H9 (cell line): Measurements from ENCODE around the gene STK11. TPM values are rescaled to one million over a fixed set of nuclear protein-coding genes. Genes with fewer than 3 reads are reported as not detected.

ENCODE experiments used
- DNase-seq: peaks from one replicate; pipeline ENCODE4 v3.0.0-alpha.2; 2017
- H2AFZ ChIP-seq: one replicate; pipeline ENCODE4 v1.6.1; 2013; ENCODE audit warnings: mild to moderate bottlenecking, low read length, control low read depth, moderate library complexity
- H2AK5ac ChIP-seq: 2 replicates; pipeline ENCODE4 v1.6.1; 2013; ENCODE audit warnings: low read length, control low read depth, mixed read lengths; ENCODE audit not compliant: insufficient read length
- H2BK120ac ChIP-seq: one replicate; pipeline ENCODE4 v1.6.1; 2013; ENCODE audit warnings: low read depth, mild to moderate bottlenecking, low read length, control low read depth, inconsistent platforms; ENCODE audit not compliant: poor library complexity, severe bottlenecking
- H2BK12ac ChIP-seq: 2 replicates; pipeline ENCODE4 v1.6.1; 2013; ENCODE audit warnings: low read length, control low read depth, mixed read lengths, low read depth; ENCODE audit not compliant: insufficient read length
- H2BK15ac ChIP-seq: 2 replicates; pipeline ENCODE4 v1.6.1; 2013; ENCODE audit warnings: low read depth, low read length, control low read depth
- H2BK20ac ChIP-seq: one replicate; pipeline ENCODE4 v1.6.1; 2013; ENCODE audit warnings: low read depth, mild to moderate bottlenecking, low read length, control low read depth, inconsistent platforms; ENCODE audit not compliant: poor library complexity, severe bottlenecking
- H2BK5ac ChIP-seq: 2 replicates; pipeline ENCODE4 v1.6.1; 2013; ENCODE audit warnings: low read length, control low read depth, mixed read lengths; ENCODE audit not compliant: insufficient read length
- H3K14ac ChIP-seq: 2 replicates; pipeline ENCODE4 v1.6.1; 2013; ENCODE audit warnings: low read length, control low read depth; ENCODE audit not compliant: insufficient read depth
- H3K18ac ChIP-seq: 2 replicates; pipeline ENCODE4 v1.6.1; 2013; ENCODE audit warnings: low read depth, mild to moderate bottlenecking, mixed read lengths, low read length, control low read depth; ENCODE audit not compliant: insufficient read length
- H3K23ac ChIP-seq: 2 replicates; pipeline ENCODE4 v1.6.1; 2013; ENCODE audit warnings: low read length, control low read depth, mixed read lengths, low read depth; ENCODE audit not compliant: insufficient read length
- H3K23me2 ChIP-seq: 2 replicates; pipeline ENCODE4 v1.6.1; 2013; ENCODE audit warnings: low read depth, mild to moderate bottlenecking, mixed read lengths, low read length, control low read depth; ENCODE audit not compliant: insufficient read length, poor library complexity, severe bottlenecking
- H3K27ac ChIP-seq: 2 replicates; pipeline ENCODE4 v1.5.1; 2013; ENCODE audit warnings: low read length, control low read depth, mixed read lengths, low read depth; ENCODE audit not compliant: insufficient read length
- H3K27me3 ChIP-seq: 2 replicates; pipeline ENCODE4 v1.6.1; 2013; ENCODE audit warnings: low read length, control low read depth, inconsistent platforms; ENCODE audit not compliant: insufficient read depth
- H3K4ac ChIP-seq: 2 replicates; pipeline ENCODE4 v1.6.1; 2013; ENCODE audit warnings: low read depth, mild to moderate bottlenecking, control low read depth, inconsistent platforms, low read length, moderate library complexity
- H3K4me1 ChIP-seq: 2 replicates; pipeline ENCODE4 v1.6.1; 2013; ENCODE audit warnings: low read length, control low read depth, inconsistent platforms; ENCODE audit not compliant: insufficient read depth
- H3K4me2 ChIP-seq: 2 replicates; pipeline ENCODE4 v1.6.1; 2013; ENCODE audit warnings: low read length, control low read depth, mixed read lengths; ENCODE audit not compliant: insufficient read length, insufficient read depth
- H3K56ac ChIP-seq: 2 replicates; pipeline ENCODE4 v1.6.1; 2013; ENCODE audit warnings: low read depth, mild to moderate bottlenecking, mixed read lengths, low read length, control low read depth; ENCODE audit not compliant: insufficient read length
- H3K79me1 ChIP-seq: 2 replicates; pipeline ENCODE4 v1.6.1; 2013; ENCODE audit warnings: low read depth, mild to moderate bottlenecking, moderate library complexity, low read length, control low read depth, inconsistent platforms; ENCODE audit not compliant: insufficient read depth, poor library complexity, severe bottlenecking
- H3K79me2 ChIP-seq: 2 replicates; pipeline ENCODE4 v1.6.1; 2013; ENCODE audit warnings: low read length, control low read depth, inconsistent platforms; ENCODE audit not compliant: insufficient read depth
- H3K9ac ChIP-seq: 2 replicates; pipeline ENCODE4 v1.6.1; 2013; ENCODE audit warnings: low read length, control low read depth, mixed read lengths; ENCODE audit not compliant: insufficient read length; ENCODE audit errors: extremely low read depth
- H3K9me3 ChIP-seq: one replicate; pipeline ENCODE4 v1.6.1; 2013; ENCODE audit warnings: low read depth, low read length, inconsistent platforms; ENCODE audit not compliant: control insufficient read depth
- H3T11ph ChIP-seq: one replicate; pipeline ENCODE4 v1.6.1; 2013; ENCODE audit warnings: mild to moderate bottlenecking, low read length, control low read depth, inconsistent platforms
- H4K20me1 ChIP-seq: one replicate; pipeline ENCODE4 v1.6.1; 2013; ENCODE audit not compliant: control insufficient read depth, insufficient read length, insufficient read depth
- H4K5ac ChIP-seq: 2 replicates; pipeline ENCODE4 v1.6.1; 2013; ENCODE audit warnings: low read depth, mild to moderate bottlenecking, mixed read lengths, low read length, control low read depth; ENCODE audit not compliant: insufficient read length
- H4K8ac ChIP-seq: replicated peaks from 2 replicates; pipeline ENCODE4 v1.6.1; 2013; ENCODE audit warnings: low read length, control low read depth, mixed read lengths, low read depth; ENCODE audit not compliant: insufficient read length
- H4K91ac ChIP-seq: 2 replicates; pipeline ENCODE4 v1.6.1; 2013; ENCODE audit warnings: low read depth, mild to moderate bottlenecking, moderate library complexity, mixed read lengths, low read length, control low read depth; ENCODE audit not compliant: insufficient read length
- H3K27ac Mint-ChIP-seq, 3 experiments: 2 replicates in 2 of 3; 3 replicates in 1 of 3; pipeline ENCODE4 v1.8.0; 2020 to 2021; ENCODE audit warnings: mixed read lengths in 3 of 3, mild to moderate bottlenecking in 1 of 3, moderate library complexity in 1 of 3
- H3K27me3 Mint-ChIP-seq: 2 replicates; pipeline ENCODE4 v1.8.0; 2021; ENCODE audit warnings: low read depth, mild to moderate bottlenecking, moderate library complexity, mixed read lengths
- H3K36me3 Mint-ChIP-seq, 3 experiments: 2 replicates in 2 of 3; 3 replicates in 1 of 3; pipeline ENCODE4 v1.8.0; 2020 to 2021; ENCODE audit warnings: low read depth in 3 of 3, mixed read lengths in 3 of 3; ENCODE audit not compliant: insufficient read depth in 1 of 3
- H3K4me1 Mint-ChIP-seq, 2 experiments: 2 replicates each; pipeline ENCODE4 v1.8.0; 2020; ENCODE audit warnings: mixed read lengths in 2 of 2
- H3K4me3 Mint-ChIP-seq, 2 experiments: 2 replicates in 1 of 2; 3 replicates in 1 of 2; pipeline ENCODE4 v1.8.0; 2020 to 2021; ENCODE audit warnings: mild to moderate bottlenecking in 2 of 2, mixed read lengths in 2 of 2, moderate library complexity in 1 of 2
- H3K9me3 Mint-ChIP-seq, 2 experiments: 2 replicates in 1 of 2; 3 replicates in 1 of 2; pipeline ENCODE4 v1.8.0; 2020; ENCODE audit warnings: mild to moderate bottlenecking in 2 of 2, mixed read lengths in 2 of 2, moderate library complexity in 1 of 2
- WGBS: extraction: QIAGEN DNeasy Blood & Tissue Kit; methylation state at CpG from one replicate; pipeline ENCODE4 v1.1.7; 2013; ENCODE audit warnings: missing lambda C conversion rate, low lambda C conversion rate, mixed read lengths; ENCODE audit not compliant: insufficient read length; ENCODE audit errors: extremely low coverage; 5-methylcytosine and 5-hydroxymethylcytosine counted together
- total RNA-seq: library from RNA; stranded (reverse); gene quantifications from 2 replicates; pipeline ENCODE4 v1.2.1, GENCODE V29; 2021
- TF ChIP-seq, protein P1 (sequence below): fragments of 200-600 bp; sonication (generic); conservative IDR thresholded peaks from 3 replicates; pipeline ENCODE4 v1.8.0; 2021; ENCODE audit warnings: antibody characterized with exemption, mild to moderate bottlenecking

The STK11 gene
- total RNA-seq, 1 experiment from 2014 or later = 74.3 TPM

- no peaks in the 10 kb centered on the region for H4K20me1 ChIP-seq
- H3K9me3 Mint-ChIP-seq = no peaks in the 10 kb centered on the region
- H3K9me3 ChIP-seq = no peaks in the 10 kb centered on the region
- no peaks in the 10 kb centered on the region for H3K79me1 ChIP-seq
- DNase-seq = no peak
- no peak overlapping the region for H2BK15ac ChIP-seq
- H3K27me3 ChIP-seq = no peaks in the 10 kb centered on the region
- H3K4me1 ChIP-seq = no peaks in the 10 kb centered on the region
- no peak overlapping the region for H3K27ac Mint-ChIP-seq
- H3K27me3 Mint-ChIP-seq = no peaks in the 10 kb centered on the region
- H3K27ac ChIP-seq = no peak overlapping the region
- H2BK120ac ChIP-seq = no peak overlapping the region
- no peak overlapping the region for H2AK5ac ChIP-seq
- no CpG with 5 or more reads among the region's 61 CpGs for WGBS
- no peak overlapping the region for H2AFZ ChIP-seq
- H3K56ac ChIP-seq = no peak overlapping the region
- no peak overlapping the region for H3K18ac ChIP-seq
- no peak overlapping the region for H3K23ac ChIP-seq
- no peak overlapping the region for H3K4ac ChIP-seq
- TF ChIP-seq, protein P1, sequence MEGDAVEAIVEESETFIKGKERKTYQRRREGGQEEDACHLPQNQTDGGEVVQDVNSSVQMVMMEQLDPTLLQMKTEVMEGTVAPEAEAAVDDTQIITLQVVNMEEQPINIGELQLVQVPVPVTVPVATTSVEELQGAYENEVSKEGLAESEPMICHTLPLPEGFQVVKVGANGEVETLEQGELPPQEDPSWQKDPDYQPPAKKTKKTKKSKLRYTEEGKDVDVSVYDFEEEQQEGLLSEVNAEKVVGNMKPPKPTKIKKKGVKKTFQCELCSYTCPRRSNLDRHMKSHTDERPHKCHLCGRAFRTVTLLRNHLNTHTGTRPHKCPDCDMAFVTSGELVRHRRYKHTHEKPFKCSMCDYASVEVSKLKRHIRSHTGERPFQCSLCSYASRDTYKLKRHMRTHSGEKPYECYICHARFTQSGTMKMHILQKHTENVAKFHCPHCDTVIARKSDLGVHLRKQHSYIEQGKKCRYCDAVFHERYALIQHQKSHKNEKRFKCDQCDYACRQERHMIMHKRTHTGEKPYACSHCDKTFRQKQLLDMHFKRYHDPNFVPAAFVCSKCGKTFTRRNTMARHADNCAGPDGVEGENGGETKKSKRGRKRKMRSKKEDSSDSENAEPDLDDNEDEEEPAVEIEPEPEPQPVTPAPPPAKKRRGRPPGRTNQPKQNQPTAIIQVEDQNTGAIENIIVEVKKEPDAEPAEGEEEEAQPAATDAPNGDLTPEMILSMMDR = no peak
- no peak overlapping the region for H3K14ac ChIP-seq
- H4K91ac ChIP-seq = no peak overlapping the region
- no peak overlapping the region for H4K8ac ChIP-seq
- H2BK20ac ChIP-seq = no peak overlapping the region
- no peak overlapping the region for H3K9ac ChIP-seq
- H3K4me2 ChIP-seq = no peak overlapping the region
- H3T11ph ChIP-seq = no peak overlapping the region
- H3K4me3 Mint-ChIP-seq = no peak overlapping the region
- 0 out of 4 replicates have a peak, but pooled peaks cover 0 to 2% of the 10 kb centered on the region in 2 experiments for H3K4me1 Mint-ChIP-seq
- H2BK12ac ChIP-seq = no peak overlapping the region
- no peak overlapping the region for H4K5ac ChIP-seq
- H3K36me3 Mint-ChIP-seq = peaks cover 2 to 25% (median 21%) of the 10 kb centered on the region in 3 experiments; a peak in 5 of 7 replicates
- no peaks in the 10 kb centered on the region for H3K23me2 ChIP-seq
- H3K79me2 ChIP-seq = no peaks in the 10 kb centered on the region
- H2BK5ac ChIP-seq = no peak overlapping the region
These were observed 24.6 kb downstream of the STK11 start for GRCh38 chr19:1229924-1230782.
